Gastroesophageal sphincter (tissue), 4 donors: Measurements from ENCODE around the gene TLR1. TPM values are rescaled to one million over a fixed set of nuclear protein-coding genes. Genes with fewer than 3 reads are reported as not detected.
A peak's percentile ranks its signal among the peaks of the same experiment; 100 is the strongest.
"Not testable (repeated sequence)": the region's sequence is repeated elsewhere in the genome, so short reads cannot be mapped to it uniquely, and the experiment has no call there.

Experiments used
- ATAC-seq: fragments of 150-250 bp; one replicate; pipeline ENCODE4 v1.9.1; 2016; ENCODE audit warnings: mild to moderate bottlenecking, moderate library complexity
- H3K27ac ChIP-seq, 4 donors: fragments of 200-600 bp; sonication (generic) in 3 of 4; 1 replicate in 3 of 4; 2 replicates in 1 of 4; pipeline ENCODE4 v1.5.1; 2016 to 2019
- H3K27me3 ChIP-seq: fragments of 200-600 bp; sonication (generic); one replicate; pipeline ENCODE4 v1.5.1; 2019
- H3K36me3 ChIP-seq, 2 donors: fragments of 200-600 bp; sonication (generic); one replicate each; pipeline ENCODE4 v1.5.1; 2019; ENCODE audit warnings: control low read depth in 1 of 2
- H3K4me1 ChIP-seq, 3 donors: fragments of 200-600 bp; sonication (generic); 1 replicate in 2 of 3; 2 replicates in 1 of 3; pipeline ENCODE4 v1.5.1; 2016 to 2019; ENCODE audit warnings: control low read depth in 2 of 3
- H3K4me3 ChIP-seq, 2 donors: fragments of 200-600 bp; sonication (generic); one replicate each; pipeline ENCODE4 v1.5.1; 2019; ENCODE audit warnings: mild to moderate bottlenecking in 1 of 2, moderate library complexity in 1 of 2
- H3K9me3 ChIP-seq, 3 donors: fragments of 200-600 bp; sonication (generic); one replicate each; pipeline ENCODE4 v1.5.1; 2017 to 2019; ENCODE audit warnings: control low read depth in 2 of 3
- CTCF ChIP-seq, 4 experiments: fragments of 200-600 bp in 2 of 4; fragments of 450-650 bp in 2 of 4; sonication (generic) in 1 of 4; IDR thresholded peaks; one replicate each; pipeline ENCODE4 v1.5.1; 2017 to 2019; ENCODE audit warnings: antibody characterized with exemption in 4 of 4, mild to moderate bottlenecking in 2 of 4, moderate library complexity in 2 of 4
- EP300 ChIP-seq: sonication (generic); formaldehyde crosslinking; IDR thresholded peaks from one replicate; pipeline ENCODE4 v1.6.1; 2017; ENCODE audit warnings: antibody characterized with exemption, mild to moderate bottlenecking
- POLR2A ChIP-seq, 2 donors: fragments of 450-650 bp; IDR thresholded peaks; one replicate each; pipeline ENCODE4 v1.6.1; 2017; ENCODE audit warnings: antibody characterized with exemption in 2 of 2, mild to moderate bottlenecking in 2 of 2, moderate library complexity in 1 of 2
- POLR2AphosphoS5 ChIP-seq: sonication (generic); formaldehyde crosslinking; IDR thresholded peaks from one replicate; pipeline ENCODE4 v1.6.1; 2017; ENCODE audit warnings: antibody characterized with exemption
- WGBS, 2 donors: methylation state at CpG; one replicate each; pipeline ENCODE4 v1.1.5; 2018; ENCODE audit warnings: low coverage in 1 of 2; 5-methylcytosine and 5-hydroxymethylcytosine counted together
- total RNA-seq, 4 donors: library from RNA; depleted of rRNA; stranded (reverse); fragments of >200 nt; gene quantifications; one replicate each; pipeline ENCODE4 v1.1.0, GENCODE V29; 2016

The TLR1 gene
- total RNA-seq, 4 donors from 2014 or later: 4.7 to 16.2 (median 11.9) TPM

DNA sequence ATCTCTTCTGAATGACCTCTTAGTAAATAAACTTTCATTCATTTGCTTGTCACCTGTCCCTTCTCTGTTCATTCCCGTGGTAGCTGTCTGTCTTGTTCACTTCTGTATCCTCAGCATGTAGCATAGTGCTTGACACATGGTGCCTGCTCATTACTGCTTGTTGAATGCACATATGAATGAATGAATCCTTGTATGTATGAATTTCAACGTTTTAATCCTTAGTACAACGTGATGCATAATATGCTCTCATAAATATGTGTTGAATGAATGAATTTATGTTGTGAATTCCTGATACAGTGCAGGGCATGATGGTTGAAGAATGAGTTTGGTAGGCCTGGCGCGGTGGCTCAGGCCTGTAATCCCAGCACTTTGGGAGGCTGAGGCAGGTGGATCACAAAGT, 24.8 kb downstream of the TLR1 start:
- Histone ChIP-seq H3K27me3 (no peaks in the 10 kb centered on the region), H3K27ac (no peak overlapping the region), H3K9me3 (no peaks in the 10 kb centered on the region), H3K4me1 (no peaks in the 10 kb centered on the region), H3K4me3 (no peak overlapping the region), H3K36me3 (no peaks in the 10 kb centered on the region)
- TF ChIP-seq POLR2AphosphoS5 (no peak), EP300 (no peak), CTCF (IDR thresholded peaks at IDR 0.05) (no peak), POLR2A (IDR thresholded peaks at IDR 0.05) (no peak)
- no peak for ATAC-seq
- 82 to 100% methylated on average over 1 to 5 of the region's 5 CpGs for WGBS, 2 donors

DNA sequence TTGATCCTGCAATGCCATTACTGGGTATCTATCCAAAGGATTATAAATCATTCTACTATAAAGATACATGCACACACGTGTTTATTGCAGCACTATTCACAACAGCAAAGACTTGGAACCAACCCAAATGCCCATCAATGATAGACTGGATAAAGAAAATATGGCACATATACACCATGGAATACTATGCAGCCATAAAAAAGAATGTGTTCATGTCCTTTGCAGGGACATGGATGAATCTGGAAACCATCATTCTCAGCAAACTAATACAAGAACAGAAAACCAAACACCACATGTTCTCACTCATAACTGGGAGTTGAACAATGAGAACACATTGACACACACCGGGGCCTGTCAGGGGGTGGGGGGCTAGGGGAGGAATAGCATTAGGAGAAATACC, 26.7 kb downstream of the TLR1 start:
- not testable (repeated sequence) for H3K27me3 ChIP-seq, H3K9me3 ChIP-seq, H3K36me3 ChIP-seq, H3K27ac ChIP-seq, H3K4me3 ChIP-seq, ATAC-seq, H3K4me1 ChIP-seq
- WGBS, 2 donors: 90% methylated on average over 2 of the region's 2 CpGs; no CpG with 5 or more reads in 1 of the 2 donors

DNA sequence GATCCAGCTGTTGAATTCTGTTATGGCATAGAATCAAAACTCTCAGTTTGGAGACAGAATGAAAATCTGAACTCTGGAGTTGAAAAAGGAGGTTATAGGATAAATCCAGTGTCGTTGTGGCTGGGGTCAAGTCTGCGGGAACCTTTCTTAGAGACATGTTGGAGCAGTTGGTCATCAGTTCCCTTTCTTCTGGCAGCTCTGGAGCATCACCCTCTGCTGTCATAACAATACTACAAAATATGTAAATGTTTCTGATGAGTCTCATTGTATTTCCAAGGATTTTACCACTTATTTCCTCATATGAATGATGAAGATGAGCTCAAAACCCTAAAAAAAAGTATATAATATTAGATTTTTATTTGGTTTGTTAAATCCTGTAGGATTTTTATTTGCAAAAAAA, 29.3 kb downstream of the TLR1 start:
- 92 to 100% methylated on average over 1 to 2 of the region's 2 CpGs for WGBS, 2 donors
- TF ChIP-seq CTCF (IDR thresholded peaks at IDR 0.05) (no peak), EP300 (no peak), POLR2A (IDR thresholded peaks at IDR 0.05) (no peak), POLR2AphosphoS5 (no peak)

DNA sequence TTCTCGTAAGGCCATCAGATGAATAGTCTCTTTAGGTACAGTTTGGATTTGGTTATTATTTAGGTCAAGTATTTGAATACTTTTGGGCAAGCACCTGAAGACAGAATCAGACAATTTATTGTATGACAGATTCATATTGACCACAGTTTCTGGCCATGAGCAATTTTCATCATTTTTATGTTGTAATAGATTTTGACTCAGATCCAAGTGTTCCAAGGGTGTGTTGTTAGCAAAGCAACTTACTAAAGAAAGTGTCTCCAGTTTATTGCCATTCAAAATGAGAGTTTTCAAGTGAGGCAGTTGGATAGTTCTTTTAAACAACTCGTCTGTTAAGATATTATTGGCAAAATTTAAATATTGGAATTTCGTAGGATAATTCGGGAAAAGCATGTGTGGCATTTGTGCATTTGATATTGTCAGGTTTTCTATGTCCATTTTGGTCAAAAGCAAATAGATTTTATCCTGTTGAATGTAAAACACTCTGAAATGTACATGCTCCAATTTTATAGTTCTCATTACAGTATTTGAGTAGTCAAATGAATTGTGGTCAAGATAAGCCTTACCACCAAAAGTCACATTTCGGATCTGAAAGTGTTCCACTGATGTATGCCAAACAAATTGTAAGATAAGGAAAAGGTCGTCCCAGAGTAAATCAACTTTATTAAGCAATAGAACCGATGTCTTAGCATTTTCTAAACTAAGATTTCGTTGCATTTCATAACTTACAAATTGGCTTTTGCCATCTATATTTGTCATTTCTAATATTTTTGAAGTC, 30.2 kb downstream of the TLR1 start:
- WGBS, 2 donors: 82 to 85% methylated on average over 8 of the region's 8 CpGs
- Histone ChIP-seq H3K36me3 (no peaks in the 10 kb centered on the region), H3K4me1 (peaks cover 0 to 3% (median 0%) of the 10 kb centered on the region in 3 donors), H3K27me3 (no peaks in the 10 kb centered on the region), H3K9me3 (no peaks in the 10 kb centered on the region), H3K27ac (no peak overlapping the region), H3K4me3 (no peak overlapping the region)
- no peak for ATAC-seq
- TF ChIP-seq CTCF (IDR thresholded peaks at IDR 0.05): no peak
- TF ChIP-seq EP300: no peak
- no peak for TF ChIP-seq POLR2AphosphoS5
- TF ChIP-seq POLR2A (IDR thresholded peaks at IDR 0.05): no peak

More for the DNA sequence above, 29.3 kb downstream of the TLR1 start:
- Histone ChIP-seq H3K27me3 (no peaks in the 10 kb centered on the region), H3K9me3 (no peaks in the 10 kb centered on the region), H3K36me3 (no peaks in the 10 kb centered on the region), H3K27ac (no peak overlapping the region), H3K4me1 (no peaks in the 10 kb centered on the region), H3K4me3 (no peak overlapping the region)
- ATAC-seq: no peak

GRCh38 chr4:38770281-38770680, 34.3 kb downstream of the TLR1 start:
- ATAC-seq, H3K4me1 ChIP-seq, H3K9me3 ChIP-seq, H3K36me3 ChIP-seq, H3K27ac ChIP-seq, H3K27me3 ChIP-seq, H3K4me3 ChIP-seq: not testable (repeated sequence)
- 52 to 94% methylated on average over 2 of the region's 2 CpGs for WGBS, 2 donors

DNA sequence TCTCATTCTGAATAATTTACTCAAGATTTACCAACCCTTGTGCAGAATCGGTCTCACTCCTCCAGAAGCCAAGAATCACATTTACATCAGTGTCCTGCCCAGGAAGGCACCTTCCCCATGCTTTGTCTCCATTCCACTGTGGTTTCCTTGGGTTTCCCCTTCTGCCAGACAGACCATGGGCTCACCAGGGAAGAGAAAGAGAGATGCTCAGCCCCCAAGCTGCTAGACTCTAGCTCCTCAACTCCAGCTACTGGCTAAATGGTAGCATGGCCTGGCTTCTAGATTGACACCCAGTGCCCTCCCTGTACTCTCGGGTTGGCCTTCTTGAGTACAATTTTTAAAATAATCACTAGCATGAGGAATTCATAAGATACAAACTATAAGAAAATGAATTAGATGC, 34.7 kb downstream of the TLR1 start:
- no peaks in the 10 kb centered on the region for H3K36me3 ChIP-seq
- H3K4me1 ChIP-seq: peaks cover 0 to 3% (median 0%) of the 10 kb centered on the region in 3 donors
- H3K27ac ChIP-seq: peak overlapping the region in 2 of 4 donors; percentile 12 to 44
- no peaks in the 10 kb centered on the region for H3K9me3 ChIP-seq
- H3K4me3 ChIP-seq: no peak overlapping the region
- TF ChIP-seq POLR2AphosphoS5: no peak
- no peak for TF ChIP-seq EP300
- no peak for TF ChIP-seq CTCF (IDR thresholded peaks at IDR 0.05)
- no peak for TF ChIP-seq POLR2A (IDR thresholded peaks at IDR 0.05)
- ATAC-seq: no peak
- WGBS, 2 donors: 76 to 80% methylated on average over 1 to 2 of the region's 2 CpGs
- H3K27me3 ChIP-seq: no peaks in the 10 kb centered on the region
